Type B pancreatic cell (in vitro differentiated cells): ENCODE measurements around the gene SLC9A9. TPM values are rescaled to one million over a fixed set of nuclear protein-coding genes. Genes with fewer than 3 reads are reported as not detected.
"Not testable (repeated sequence)": the region's sequence is repeated elsewhere in the genome, so short reads cannot be mapped to it uniquely, and the experiment has no call there.

Experiments
- DNase-seq: peaks from one replicate; pipeline ENCODE4 v3.0.0; 2021; ENCODE audit warnings: mixed read lengths; ENCODE audit not compliant: unreplicated experiment; ENCODE audit errors: extremely low spot score
- H3K27ac Mint-ChIP-seq: 2 replicates; pipeline ENCODE4 v1.8.0; 2021; ENCODE audit warnings: mild to moderate bottlenecking, mixed read lengths
- H3K27me3 Mint-ChIP-seq: 2 replicates; pipeline ENCODE4 v1.8.0; 2021; ENCODE audit warnings: mixed read lengths
- H3K36me3 Mint-ChIP-seq: 2 replicates; pipeline ENCODE4 v1.8.0; 2021; ENCODE audit warnings: mixed read lengths
- H3K4me1 Mint-ChIP-seq: one replicate; pipeline ENCODE4 v1.8.0; 2021; ENCODE audit warnings: mixed read lengths; ENCODE audit not compliant: unreplicated experiment
- H3K4me3 Mint-ChIP-seq: 2 replicates; pipeline ENCODE4 v1.8.0; 2021; ENCODE audit warnings: mild to moderate bottlenecking, mixed read lengths
- H3K9me3 Mint-ChIP-seq: 2 replicates; pipeline ENCODE4 v1.8.0; 2021; ENCODE audit warnings: mixed read lengths
- total RNA-seq: library from RNA; stranded (reverse); gene quantifications from 2 replicates; pipeline ENCODE4 v1.2.1, GENCODE V29; 2021; ENCODE audit warnings: low replicate concordance
- TF ChIP-seq, protein P1 (sequence below): fragments of 200-600 bp; sonication (generic); conservative IDR thresholded peaks from 2 replicates; pipeline ENCODE4 v1.5.0; 2021; ENCODE audit warnings: antibody characterized with exemption, mild to moderate bottlenecking

The SLC9A9 gene
- total RNA-seq, 1 donor from 2014 or later: 2.7 TPM

DNA sequence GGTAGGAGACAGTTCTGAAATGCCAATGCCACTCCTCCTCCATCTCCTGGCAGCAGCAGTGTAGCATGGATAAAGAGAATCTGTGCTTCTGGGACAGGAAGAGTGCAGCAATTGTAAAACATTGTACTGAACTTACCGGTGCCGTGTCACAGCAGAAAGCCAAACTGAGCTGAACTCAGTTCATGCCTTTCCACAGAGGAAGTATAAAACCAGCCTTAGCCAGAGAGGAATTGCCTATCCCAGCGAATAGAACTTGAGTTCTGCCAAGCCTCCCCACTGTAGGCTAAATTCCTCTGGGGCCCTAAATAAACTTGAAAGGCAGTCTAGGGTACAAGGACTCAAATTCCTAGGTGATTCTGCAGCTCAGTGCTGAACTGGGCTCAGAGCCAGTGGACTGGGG lies 148.8 kb downstream of the SLC9A9 start:
- H3K4me3 Mint-ChIP-seq: no peak overlapping the region

DNA sequence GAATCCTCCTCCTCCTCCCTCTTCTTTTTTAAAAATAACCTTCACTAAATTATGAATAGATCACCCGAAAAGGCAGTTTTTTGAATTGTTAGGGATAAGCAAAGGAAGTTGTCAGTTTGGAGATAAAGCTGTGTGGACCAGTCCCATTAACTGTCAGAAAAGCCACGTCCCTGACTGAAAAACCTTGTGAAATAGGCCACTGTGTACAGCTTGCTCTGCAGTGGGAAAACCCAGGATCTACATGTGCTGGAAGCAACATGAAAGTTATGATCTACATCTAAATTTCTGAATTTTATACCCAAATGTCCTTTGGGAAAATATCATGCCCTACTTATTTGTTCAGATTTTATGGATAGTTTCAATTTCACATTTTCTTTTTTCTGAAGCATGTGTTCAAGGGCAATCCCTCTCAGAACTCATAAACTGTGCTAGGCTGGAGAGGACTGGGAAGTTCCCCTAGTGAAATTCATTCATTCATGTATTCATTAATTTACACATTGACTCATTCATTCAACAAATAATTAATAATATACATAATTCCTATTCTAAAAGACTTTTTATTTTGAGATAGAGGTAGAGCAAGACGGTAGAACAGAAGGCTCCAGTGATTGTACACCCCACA lies 149.5 kb downstream of the SLC9A9 start:
- Mint-ChIP-seq H3K9me3 (no peaks in the 10 kb centered on the region), H3K27ac (no peak overlapping the region)

More for the DNA sequence above, 148.8 kb downstream of the SLC9A9 start:
- Mint-ChIP-seq H3K27ac (no peak overlapping the region), H3K9me3 (no peaks in the 10 kb centered on the region), H3K4me1 (no peaks in the 10 kb centered on the region), H3K36me3 (no peaks in the 10 kb centered on the region), H3K27me3 (no peaks in the 10 kb centered on the region)
- TF ChIP-seq, protein P1, sequence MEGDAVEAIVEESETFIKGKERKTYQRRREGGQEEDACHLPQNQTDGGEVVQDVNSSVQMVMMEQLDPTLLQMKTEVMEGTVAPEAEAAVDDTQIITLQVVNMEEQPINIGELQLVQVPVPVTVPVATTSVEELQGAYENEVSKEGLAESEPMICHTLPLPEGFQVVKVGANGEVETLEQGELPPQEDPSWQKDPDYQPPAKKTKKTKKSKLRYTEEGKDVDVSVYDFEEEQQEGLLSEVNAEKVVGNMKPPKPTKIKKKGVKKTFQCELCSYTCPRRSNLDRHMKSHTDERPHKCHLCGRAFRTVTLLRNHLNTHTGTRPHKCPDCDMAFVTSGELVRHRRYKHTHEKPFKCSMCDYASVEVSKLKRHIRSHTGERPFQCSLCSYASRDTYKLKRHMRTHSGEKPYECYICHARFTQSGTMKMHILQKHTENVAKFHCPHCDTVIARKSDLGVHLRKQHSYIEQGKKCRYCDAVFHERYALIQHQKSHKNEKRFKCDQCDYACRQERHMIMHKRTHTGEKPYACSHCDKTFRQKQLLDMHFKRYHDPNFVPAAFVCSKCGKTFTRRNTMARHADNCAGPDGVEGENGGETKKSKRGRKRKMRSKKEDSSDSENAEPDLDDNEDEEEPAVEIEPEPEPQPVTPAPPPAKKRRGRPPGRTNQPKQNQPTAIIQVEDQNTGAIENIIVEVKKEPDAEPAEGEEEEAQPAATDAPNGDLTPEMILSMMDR: no peak
- DNase-seq: no peak

DNA sequence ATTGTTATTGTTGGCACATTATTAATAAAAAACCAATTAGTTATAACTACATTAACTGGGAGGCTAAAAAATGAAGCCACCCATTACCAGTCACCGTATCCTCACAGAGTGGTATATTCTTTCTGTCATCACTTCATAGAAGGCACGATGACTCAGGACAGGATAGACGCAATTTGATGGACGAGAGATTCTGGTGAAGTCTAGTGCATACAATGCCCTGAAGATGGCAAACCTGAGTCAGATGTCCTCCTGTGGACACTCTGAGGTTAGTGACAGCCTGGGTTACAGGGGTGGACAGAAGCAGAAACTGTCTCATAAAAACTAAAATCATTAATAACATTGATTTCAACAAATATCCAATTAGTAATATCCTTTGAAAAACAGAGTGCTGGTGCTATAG lies 150.3 kb downstream of the SLC9A9 start:
- TF ChIP-seq, protein P1: no peak
- Mint-ChIP-seq H3K36me3 (no peaks in the 10 kb centered on the region), H3K4me3 (no peak overlapping the region), H3K27ac (no peak overlapping the region), H3K9me3 (no peaks in the 10 kb centered on the region), H3K4me1 (no peaks in the 10 kb centered on the region), H3K27me3 (no peaks in the 10 kb centered on the region)
- DNase-seq: no peak

More for the DNA sequence above, 149.5 kb downstream of the SLC9A9 start:
- Mint-ChIP-seq H3K36me3 (no peaks in the 10 kb centered on the region), H3K4me1 (no peaks in the 10 kb centered on the region), H3K4me3 (no peak overlapping the region), H3K27me3 (no peaks in the 10 kb centered on the region)
- no peak for DNase-seq
- TF ChIP-seq, protein P1: no peak

GRCh38 chr3:143695333-143695732 lies 152.9 kb downstream of the SLC9A9 start:
- not testable (repeated sequence) for H3K4me1 Mint-ChIP-seq, H3K36me3 Mint-ChIP-seq, DNase-seq, H3K27me3 Mint-ChIP-seq, H3K27ac Mint-ChIP-seq, H3K4me3 Mint-ChIP-seq, H3K9me3 Mint-ChIP-seq

GRCh38 chr3:143693506-143693905 lies 154.8 kb downstream of the SLC9A9 start:
- H3K4me3 Mint-ChIP-seq: no peak overlapping the region
- no peaks in the 10 kb centered on the region for H3K9me3 Mint-ChIP-seq
- H3K4me1 Mint-ChIP-seq: no peaks in the 10 kb centered on the region
- no peak overlapping the region for H3K27ac Mint-ChIP-seq
- DNase-seq: no peak
- TF ChIP-seq, protein P1: no peak
- H3K27me3 Mint-ChIP-seq: no peaks in the 10 kb centered on the region
- H3K36me3 Mint-ChIP-seq: no peaks in the 10 kb centered on the region

- TF ChIP-seq, protein P1: no peak
- DNase-seq: no peak
- Mint-ChIP-seq H3K9me3 (no peaks in the 10 kb centered on the region), H3K4me3 (no peak overlapping the region), H3K36me3 (no peaks in the 10 kb centered on the region), H3K4me1 (no peaks in the 10 kb centered on the region), H3K27me3 (peaks cover 10% of the 10 kb centered on the region), H3K27ac (no peak overlapping the region)
Observed at GRCh38 chr3:143686638-143687197, 161.6 kb downstream of the SLC9A9 start.
